Activated CD4-positive, alpha-beta memory T cell treated with anti-CD3 and anti-CD28 coated beads, Interleukin-2, amount 10 ng/mL, durations not matched to agents 7 days and 5 days (primary cell): ENCODE results near the gene TMSB4Y. TPM values are rescaled to one million over a fixed set of nuclear protein-coding genes. Genes with fewer than 3 reads are reported as not detected.

ENCODE experiments used
- total RNA-seq, 2 experiments: library from RNA; stranded (reverse); gene quantifications; one replicate each; pipeline ENCODE4 v1.2.3, GENCODE V29; 2021

Gene TMSB4Y
- total RNA-seq, 2 experiments from 2014 or later: 0.88 to 1.2 TPM

Other genes starting within 250 kb of the TMSB4Y start
- 10 to 100 TPM; 26.0 to 27.0 TPM for gene UTY, start 223.9 kb upstream of the TMSB4Y start, total RNA-seq